IMR-90 (cell line): Measurements from ENCODE around the gene THRB. TPM values are rescaled to one million over a fixed set of nuclear protein-coding genes. Genes with fewer than 3 reads are reported as not detected.

Experiments used
- ATAC-seq: fragments of 200-7000 bp; cut with Tn5 transposase; 2 replicates; pipeline ENCODE4 v1.9.1; 2020; ENCODE audit warnings: low read depth, mild to moderate bottlenecking, moderate library complexity
- BruUV-seq: library from RNA; stranded (reverse); fragments of 400-500 nt; replicated peaks from 2 replicates; lab custom pipeline; 2021; lab: Mats Ljungman, UMichigan
- CTCF ChIA-PET: fragments of 300-600 bp; formaldehyde crosslinking; extraction: SDS; loops from one replicate; lab custom pipeline; 2021; ENCODE audit warnings: antibody characterized with exemption; lab: Yijun Ruan, JAX
- POLR2A ChIA-PET: fragments of 300-600 bp; sonication (Branson Sonifier 250); formaldehyde crosslinking; loops from one replicate; lab custom pipeline; 2022; ENCODE audit warnings: antibody characterized with exemption; ENCODE audit not compliant: unreplicated experiment; lab: Charles Lee
- DNase-seq: peaks from one replicate; pipeline ENCODE4 v3.0.0; 2013
- H2AFZ ChIP-seq: replicated peaks from 2 replicates; pipeline ENCODE3; 2013; ENCODE audit warnings: low read length, mild to moderate bottlenecking; ENCODE audit not compliant: poor library complexity
- H2AK5ac ChIP-seq: 2 replicates; pipeline ENCODE4 v1.6.1; 2013; ENCODE audit warnings: low read depth, low read length, inconsistent platforms
- H2AK9ac ChIP-seq: replicated peaks from 2 replicates; pipeline ENCODE3; 2013; ENCODE audit warnings: mild to moderate bottlenecking, low read depth, low read length, moderate library complexity; ENCODE audit not compliant: poor library complexity
- H2BK120ac ChIP-seq: 2 replicates; pipeline ENCODE4 v1.6.1; 2013; ENCODE audit warnings: low read depth, low read length, inconsistent platforms
- H2BK15ac ChIP-seq: 3 replicates; pipeline ENCODE4 v1.6.1; 2013; ENCODE audit warnings: low read depth, low read length, inconsistent platforms
- H2BK20ac ChIP-seq: 2 replicates; pipeline ENCODE4 v1.6.1; 2013; ENCODE audit warnings: low read depth, mild to moderate bottlenecking, inconsistent platforms, low read length, moderate library complexity
- H2BK5ac ChIP-seq: 2 replicates; pipeline ENCODE4 v1.6.1; 2013; ENCODE audit warnings: mild to moderate bottlenecking, low read depth, low read length, inconsistent platforms; ENCODE audit not compliant: poor library complexity, severe bottlenecking
- H3K14ac ChIP-seq: replicated peaks from 2 replicates; pipeline ENCODE4 v1.6.1; 2013; ENCODE audit warnings: low read depth, low read length, inconsistent platforms
- H3K18ac ChIP-seq: 2 replicates; pipeline ENCODE4 v1.6.1; 2013; ENCODE audit warnings: low read depth, low read length, control low read depth
- H3K23ac ChIP-seq: 2 replicates; pipeline ENCODE4 v1.6.1; 2013; ENCODE audit warnings: low read depth, low read length, inconsistent platforms
- H3K27ac ChIP-seq: 2 replicates; pipeline ENCODE4 v1.5.1; 2013; ENCODE audit warnings: mild to moderate bottlenecking, control low read depth, low read length; ENCODE audit not compliant: insufficient read depth
- H3K27me3 ChIP-seq: 2 replicates; pipeline ENCODE4 v1.6.1; 2013; ENCODE audit warnings: low read length; ENCODE audit not compliant: control insufficient read depth, insufficient read depth
- H3K36me3 ChIP-seq: 2 replicates; pipeline ENCODE4 v1.6.1; 2013; ENCODE audit warnings: low read length, mixed read lengths; ENCODE audit not compliant: control insufficient read depth, insufficient read depth
- H3K4ac ChIP-seq: 2 replicates; pipeline ENCODE4 v1.6.1; 2013; ENCODE audit warnings: low read depth, low read length, inconsistent platforms
- H3K4me1 ChIP-seq: 2 replicates; pipeline ENCODE4 v1.6.1; 2013; ENCODE audit warnings: low read length, mixed read lengths; ENCODE audit not compliant: control insufficient read depth, insufficient read depth
- H3K4me2 ChIP-seq: 2 replicates; pipeline ENCODE4 v1.6.1; 2013; ENCODE audit warnings: low read depth, mild to moderate bottlenecking, control low read depth, low read length, moderate library complexity
- H3K4me3 ChIP-seq: 2 replicates; pipeline ENCODE4 v1.5.1; 2013; ENCODE audit warnings: low read depth, mild to moderate bottlenecking, control low read depth, low read length, moderate library complexity; ENCODE audit not compliant: insufficient read depth
- H3K56ac ChIP-seq: 2 replicates; pipeline ENCODE4 v1.6.1; 2013; ENCODE audit warnings: low read length, inconsistent platforms; ENCODE audit not compliant: insufficient read depth; ENCODE audit errors: extremely low read depth
- H3K79me1 ChIP-seq, 2 experiments: 2 replicates each; pipeline ENCODE4 v1.6.1; 2013; ENCODE audit warnings: low read length in 2 of 2, inconsistent platforms in 1 of 2, low read depth in 1 of 2
- H3K9ac ChIP-seq: 2 replicates; pipeline ENCODE4 v1.6.1; 2013; ENCODE audit warnings: low read depth, low read length, control low read depth
- H3K9me1 ChIP-seq: 2 replicates; pipeline ENCODE4 v1.6.1; 2013; ENCODE audit warnings: low read length, inconsistent platforms; ENCODE audit not compliant: insufficient read depth
- H3K9me3 ChIP-seq: 2 replicates; pipeline ENCODE4 v1.6.1; 2013; ENCODE audit warnings: low read length; ENCODE audit not compliant: control insufficient read depth, insufficient read depth
- H4K20me1 ChIP-seq: 2 replicates; pipeline ENCODE4 v1.6.1; 2013; ENCODE audit warnings: low read length, inconsistent platforms; ENCODE audit not compliant: insufficient read depth
- H4K5ac ChIP-seq: 2 replicates; pipeline ENCODE4 v1.6.1; 2013; ENCODE audit warnings: mild to moderate bottlenecking, low read depth, low read length, control low read depth
- H4K8ac ChIP-seq, 2 experiments: 2 replicates each; pipeline ENCODE4 v1.6.1; 2013; ENCODE audit warnings: low read depth in 2 of 2, low read length in 2 of 2, control low read depth in 1 of 2, inconsistent platforms in 1 of 2
- H4K91ac ChIP-seq: 2 replicates; pipeline ENCODE4 v1.6.1; 2013; ENCODE audit warnings: low read depth, low read length, inconsistent platforms; ENCODE audit not compliant: insufficient read depth
- CEBPB ChIP-seq: IDR thresholded peaks from 2 replicates; pipeline ENCODE4 v1.6.1; 2012; ENCODE audit warnings: low read depth, low read length, improper control_type of control experiment
- CTCF ChIP-seq: conservative IDR thresholded peaks from 2 replicates; pipeline ENCODE4 v1.5.1; 2012; ENCODE audit warnings: mild to moderate bottlenecking, low read depth, low read length, improper control_type of control experiment
- FOS ChIP-seq: fragments of 150-350 bp; IDR thresholded peaks from 2 replicates; pipeline ENCODE4 v1.6.1; 2016; ENCODE audit warnings: low read depth, low read length
- MAFK ChIP-seq: IDR thresholded peaks from 2 replicates; pipeline ENCODE4 v1.6.1; 2012; ENCODE audit warnings: low read depth, low read length, improper control_type of control experiment
- MAZ ChIP-seq: IDR thresholded peaks from 2 replicates; pipeline ENCODE4 v1.6.1; 2012; ENCODE audit warnings: low read depth, mild to moderate bottlenecking, low read length, improper control_type of control experiment, moderate library complexity, borderline replicate concordance
- MXI1 ChIP-seq: IDR thresholded peaks from 2 replicates; pipeline ENCODE4 v1.6.1; 2012; ENCODE audit warnings: low read depth, mild to moderate bottlenecking, low read length, moderate library complexity, borderline replicate concordance
- NFE2L2 ChIP-seq: fragments of 150-350 bp; IDR thresholded peaks from 2 replicates; pipeline ENCODE4 v1.6.1; 2016; ENCODE audit warnings: low read depth, mild to moderate bottlenecking, low read length
- POLR2A ChIP-seq: IDR thresholded peaks from 2 replicates; pipeline ENCODE4 v1.6.1; 2012; ENCODE audit warnings: mild to moderate bottlenecking, low read depth, low read length
- RAD21 ChIP-seq: IDR thresholded peaks from 2 replicates; pipeline ENCODE4 v1.6.1; 2012; ENCODE audit warnings: low read length, improper control_type of control experiment
- RCOR1 ChIP-seq: IDR thresholded peaks from 2 replicates; pipeline ENCODE4 v1.6.1; 2012; ENCODE audit warnings: mild to moderate bottlenecking, low read length, improper control_type of control experiment; ENCODE audit not compliant: insufficient replicate concordance
- SMC3 ChIP-seq: fragments of 150-350 bp; IDR thresholded peaks from 2 replicates; pipeline ENCODE4 v1.6.1; 2016; ENCODE audit warnings: low read depth, mild to moderate bottlenecking, antibody characterized with exemption, low read length, moderate library complexity
- dilution Hi-C: fragments of 300-500 bp; cut with HindIII; formaldehyde crosslinking; loops from one replicate; pipeline ENCODE4 v1.14.3; 2018; ENCODE audit warnings: low sequenced_read_pairs; ENCODE audit not compliant: unreplicated experiment
- in situ Hi-C: fragments of 300-500 bp; cut with MboI; formaldehyde crosslinking; loops from 3 replicates; pipeline ENCODE4 v1.14.3; 2019; ENCODE audit warnings: low sequenced_read_pairs, inconsistent platforms, mixed read lengths
- intact Hi-C: fragments of 100-400 bp; cut with micrococcal nuclease; formaldehyde crosslinking; loops from 2 replicates; pipeline ENCODE4 v1.10.0; 2022
- polyA plus RNA-seq, 3 experiments: library from polyadenylated mRNA; depleted of rRNA; stranded (reverse); fragments of >200 nt; gene quantifications; 2 replicates each; pipeline ENCODE4 v1.2.3, GENCODE V29; 2012; ENCODE audit warnings: low replicate concordance in 1 of 3
- total RNA-seq: library from RNA; depleted of rRNA; stranded (reverse); fragments of >200 nt; gene quantifications from 2 replicates; pipeline ENCODE4 v1.2.3, GENCODE V29; 2012
- TF ChIP-seq, protein P1 (sequence below): fragments of 150-350 bp; IDR thresholded peaks from 2 replicates; pipeline ENCODE4 v1.6.1; 2016; ENCODE audit warnings: low read depth, mild to moderate bottlenecking, low read length, moderate library complexity, borderline replicate concordance
- TF ChIP-seq, protein P2 (sequence below): fragments of 150-350 bp; IDR thresholded peaks from 2 replicates; pipeline ENCODE4 v1.6.1; 2017; ENCODE audit warnings: mild to moderate bottlenecking, antibody characterized with exemption, low read length, low read depth

Gene THRB
- total and polyA plus RNA-seq, 2 of the 4 experiments (the other 2 are of a cell fraction), result under 0.01 TPM; not detected in 1

DNA sequence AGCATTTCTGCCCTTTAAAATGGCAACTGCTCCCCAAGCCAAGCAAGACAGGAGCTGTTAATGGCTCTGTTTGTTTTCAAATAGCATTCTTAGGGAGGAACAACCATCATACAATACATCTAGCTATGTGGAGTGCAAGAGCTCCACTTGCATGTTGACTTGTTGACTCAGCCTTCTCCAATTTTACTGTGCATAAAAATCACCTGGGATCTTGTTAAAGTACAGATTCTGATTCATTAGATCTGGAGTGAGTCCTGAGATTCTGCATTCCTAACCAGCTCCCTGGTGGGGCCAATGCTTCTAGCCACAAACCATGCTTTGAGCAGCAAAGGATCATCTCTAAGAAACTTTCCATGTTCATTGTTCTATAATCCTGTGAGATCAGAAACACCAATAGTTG is 171.4 kb downstream of the THRB start:
- dilution Hi-C loops, result no loop called here
- Histone ChIP-seq H3K18ac (no peak overlapping the region), H3K4me2 (no peak overlapping the region), H3K9ac (no peak overlapping the region), H3K36me3 (no peaks in the 10 kb centered on the region), H3K4me1 (no peaks in the 10 kb centered on the region), H2BK20ac (no peak overlapping the region), H2BK120ac (no peak overlapping the region), H3K79me1 (no peaks in the 10 kb centered on the region), H2BK5ac (no peak overlapping the region), H3K27me3 (no peaks in the 10 kb centered on the region), H2AK5ac (no peak overlapping the region), H4K5ac (no peak overlapping the region), H3K4ac (no peak overlapping the region), H4K91ac (no peak overlapping the region), H2AFZ (no peak overlapping the region), H2BK15ac (no peak overlapping the region), H4K8ac (no peak overlapping the region), H3K56ac (no peak overlapping the region), H3K4me3 (no peak overlapping the region), H3K14ac (no peak overlapping the region), H3K9me3 (no peaks in the 10 kb centered on the region), H3K23ac (no peak overlapping the region), H4K20me1 (no peaks in the 10 kb centered on the region), H3K9me1 (no peaks in the 10 kb centered on the region), H3K27ac (no peak overlapping the region), H2AK9ac (no peak overlapping the region)
- DNase-seq, result no peak
- ChIA-PET POLR2A (no interaction called here), CTCF (interaction anchor here (1.4 kb wide), 1 partner anchor 13 kb away, joined by 3 read pairs; no protein-coding TSS in a partner anchor)
- intact Hi-C loops, result no loop called here
- in situ Hi-C loops, result no loop called here
- no peak for ATAC-seq
- no peak for TF ChIP-seq MAFK
- no peak for TF ChIP-seq FOS
- no peak for TF ChIP-seq CTCF
- TF ChIP-seq, protein P1, sequence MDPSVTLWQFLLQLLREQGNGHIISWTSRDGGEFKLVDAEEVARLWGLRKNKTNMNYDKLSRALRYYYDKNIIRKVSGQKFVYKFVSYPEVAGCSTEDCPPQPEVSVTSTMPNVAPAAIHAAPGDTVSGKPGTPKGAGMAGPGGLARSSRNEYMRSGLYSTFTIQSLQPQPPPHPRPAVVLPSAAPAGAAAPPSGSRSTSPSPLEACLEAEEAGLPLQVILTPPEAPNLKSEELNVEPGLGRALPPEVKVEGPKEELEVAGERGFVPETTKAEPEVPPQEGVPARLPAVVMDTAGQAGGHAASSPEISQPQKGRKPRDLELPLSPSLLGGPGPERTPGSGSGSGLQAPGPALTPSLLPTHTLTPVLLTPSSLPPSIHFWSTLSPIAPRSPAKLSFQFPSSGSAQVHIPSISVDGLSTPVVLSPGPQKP, result no peak
- no peak for TF ChIP-seq MXI1
- TF ChIP-seq RCOR1, result no peak
- TF ChIP-seq MAZ, result no peak
- no peak for TF ChIP-seq RAD21
- no peak for TF ChIP-seq SMC3
- no peak for TF ChIP-seq NFE2L2
- no peak for TF ChIP-seq POLR2A
- TF ChIP-seq CEBPB, result no peak
- TF ChIP-seq, protein P2, sequence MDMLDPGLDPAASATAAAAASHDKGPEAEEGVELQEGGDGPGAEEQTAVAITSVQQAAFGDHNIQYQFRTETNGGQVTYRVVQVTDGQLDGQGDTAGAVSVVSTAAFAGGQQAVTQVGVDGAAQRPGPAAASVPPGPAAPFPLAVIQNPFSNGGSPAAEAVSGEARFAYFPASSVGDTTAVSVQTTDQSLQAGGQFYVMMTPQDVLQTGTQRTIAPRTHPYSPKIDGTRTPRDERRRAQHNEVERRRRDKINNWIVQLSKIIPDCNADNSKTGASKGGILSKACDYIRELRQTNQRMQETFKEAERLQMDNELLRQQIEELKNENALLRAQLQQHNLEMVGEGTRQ, result no peak
- no TSS peak for BruUV-seq
